A673 (cell line): Measurements from ENCODE around the gene GDPD3.

ENCODE experiments used
- CTCF ChIP-seq: fragments of 300-800, 200-600 bp; sonication (generic); conservative IDR thresholded peaks from 2 replicates; pipeline ENCODE4 v1.5.1; 2017; ENCODE audit warnings: low read depth, mild to moderate bottlenecking, antibody characterized with exemption, low read length, moderate library complexity, mixed read lengths
- EZH2 ChIP-seq: fragments of 200-600 bp; sonication (generic); IDR thresholded peaks from 2 replicates; pipeline ENCODE4 v1.6.1; 2017; ENCODE audit warnings: borderline replicate concordance, low read depth, mild to moderate bottlenecking, mixed read lengths, antibody characterized with exemption, low read length; ENCODE audit not compliant: poor library complexity, severe bottlenecking

GRCh38 chr16:30114411-30114810, 1.1 kb upstream of the GDPD3 start:
- TF ChIP-seq CTCF (no peak), EZH2 (no peak)
